ENCODE data around the gene DCST2.

Gene DCST2

DNA sequence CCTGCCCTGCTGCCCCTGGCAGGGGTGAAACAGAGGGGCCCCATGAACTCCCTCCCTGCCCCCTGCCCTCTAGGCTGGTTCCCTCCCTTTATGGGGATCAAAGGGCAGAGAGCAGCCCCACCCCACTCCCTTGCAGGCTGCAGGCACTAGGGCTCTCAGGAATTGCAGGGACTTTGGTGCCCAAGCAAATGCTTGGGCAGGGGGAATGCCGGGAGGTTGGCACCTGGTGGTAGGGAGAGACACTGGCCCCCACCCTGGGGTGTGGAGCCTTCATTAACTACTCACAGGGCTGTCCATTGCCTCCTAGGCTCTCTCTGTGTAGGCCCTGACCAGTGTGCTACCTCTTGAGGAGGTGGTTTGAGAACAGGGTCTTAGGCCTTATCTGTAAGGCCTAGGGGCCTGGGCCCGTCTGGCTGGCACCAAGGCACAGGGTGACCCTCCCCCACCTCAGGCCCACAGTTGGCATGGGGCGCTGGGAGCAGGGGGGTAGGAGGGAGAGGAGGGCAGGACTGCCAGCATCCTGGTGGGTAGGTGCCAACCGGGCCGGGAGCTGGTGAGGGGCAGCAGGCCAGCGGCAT lies 26.2 kb downstream of the DCST2 start:
- Histone ChIP-seq H3K27ac (peak overlapping the region; percentile 97), H3K27me3 (no peaks in the 10 kb centered on the region), H3K9me3 (no peaks in the 10 kb centered on the region), H3K4me3 (ENCODE audit: low read depth in 1 of 2, low read length in 1 of 2) (peak overlapping the region; percentile 85 to 95), H3K4me1 (ENCODE audit: control insufficient read depth in 1 of 2, insufficient read depth in 1 of 2, low read depth in 1 of 2, low read length in 1 of 2) (peaks cover 81 to 87% of the 10 kb centered on the region in 2 experiments), H3K36me3 (peaks cover 16% of the 10 kb centered on the region)
- TF ChIP-seq, protein P1, sequence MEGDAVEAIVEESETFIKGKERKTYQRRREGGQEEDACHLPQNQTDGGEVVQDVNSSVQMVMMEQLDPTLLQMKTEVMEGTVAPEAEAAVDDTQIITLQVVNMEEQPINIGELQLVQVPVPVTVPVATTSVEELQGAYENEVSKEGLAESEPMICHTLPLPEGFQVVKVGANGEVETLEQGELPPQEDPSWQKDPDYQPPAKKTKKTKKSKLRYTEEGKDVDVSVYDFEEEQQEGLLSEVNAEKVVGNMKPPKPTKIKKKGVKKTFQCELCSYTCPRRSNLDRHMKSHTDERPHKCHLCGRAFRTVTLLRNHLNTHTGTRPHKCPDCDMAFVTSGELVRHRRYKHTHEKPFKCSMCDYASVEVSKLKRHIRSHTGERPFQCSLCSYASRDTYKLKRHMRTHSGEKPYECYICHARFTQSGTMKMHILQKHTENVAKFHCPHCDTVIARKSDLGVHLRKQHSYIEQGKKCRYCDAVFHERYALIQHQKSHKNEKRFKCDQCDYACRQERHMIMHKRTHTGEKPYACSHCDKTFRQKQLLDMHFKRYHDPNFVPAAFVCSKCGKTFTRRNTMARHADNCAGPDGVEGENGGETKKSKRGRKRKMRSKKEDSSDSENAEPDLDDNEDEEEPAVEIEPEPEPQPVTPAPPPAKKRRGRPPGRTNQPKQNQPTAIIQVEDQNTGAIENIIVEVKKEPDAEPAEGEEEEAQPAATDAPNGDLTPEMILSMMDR (IDR thresholded peaks at IDR 0.05): no peak

DNA sequence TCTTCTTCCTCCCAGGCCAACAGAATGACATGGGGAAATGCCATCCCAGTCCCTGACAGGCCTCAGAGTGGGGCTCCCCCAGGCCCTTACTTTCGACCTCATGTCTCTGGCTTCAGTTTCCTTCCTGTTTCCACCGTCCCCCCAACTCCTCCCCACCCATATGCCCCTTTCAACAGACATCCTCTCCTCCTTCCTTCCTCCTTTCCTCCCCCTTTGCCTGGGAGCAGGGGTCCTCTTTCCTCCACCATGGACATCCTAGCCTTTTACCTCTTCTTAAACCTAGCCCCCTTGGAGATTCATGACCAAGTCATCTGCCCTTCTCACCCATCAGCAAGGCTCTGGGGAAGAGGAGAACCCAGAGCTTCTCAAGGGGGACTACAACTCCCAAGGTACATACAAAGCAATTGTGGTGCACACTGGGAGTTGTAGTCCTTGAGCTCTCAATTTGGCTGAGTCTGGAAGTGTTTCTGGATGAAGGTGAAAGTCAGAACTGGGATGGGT lies 26.9 kb downstream of the DCST2 start:
- Histone ChIP-seq H3K36me3 (peaks cover 9% of the 10 kb centered on the region), H3K4me3 (ENCODE audit: low read depth in 1 of 2, low read length in 1 of 2) (peak overlapping the region; percentile 85 to 95), H3K9me3 (no peaks in the 10 kb centered on the region), H3K27me3 (no peaks in the 10 kb centered on the region), H3K4me1 (ENCODE audit: control insufficient read depth in 1 of 2, insufficient read depth in 1 of 2, low read depth in 1 of 2, low read length in 1 of 2) (peaks cover 74 to 80% of the 10 kb centered on the region in 2 experiments), H3K27ac (peak overlapping the region; percentile 97)
- TF ChIP-seq, protein P1 (IDR thresholded peaks at IDR 0.05): no peak

DNA sequence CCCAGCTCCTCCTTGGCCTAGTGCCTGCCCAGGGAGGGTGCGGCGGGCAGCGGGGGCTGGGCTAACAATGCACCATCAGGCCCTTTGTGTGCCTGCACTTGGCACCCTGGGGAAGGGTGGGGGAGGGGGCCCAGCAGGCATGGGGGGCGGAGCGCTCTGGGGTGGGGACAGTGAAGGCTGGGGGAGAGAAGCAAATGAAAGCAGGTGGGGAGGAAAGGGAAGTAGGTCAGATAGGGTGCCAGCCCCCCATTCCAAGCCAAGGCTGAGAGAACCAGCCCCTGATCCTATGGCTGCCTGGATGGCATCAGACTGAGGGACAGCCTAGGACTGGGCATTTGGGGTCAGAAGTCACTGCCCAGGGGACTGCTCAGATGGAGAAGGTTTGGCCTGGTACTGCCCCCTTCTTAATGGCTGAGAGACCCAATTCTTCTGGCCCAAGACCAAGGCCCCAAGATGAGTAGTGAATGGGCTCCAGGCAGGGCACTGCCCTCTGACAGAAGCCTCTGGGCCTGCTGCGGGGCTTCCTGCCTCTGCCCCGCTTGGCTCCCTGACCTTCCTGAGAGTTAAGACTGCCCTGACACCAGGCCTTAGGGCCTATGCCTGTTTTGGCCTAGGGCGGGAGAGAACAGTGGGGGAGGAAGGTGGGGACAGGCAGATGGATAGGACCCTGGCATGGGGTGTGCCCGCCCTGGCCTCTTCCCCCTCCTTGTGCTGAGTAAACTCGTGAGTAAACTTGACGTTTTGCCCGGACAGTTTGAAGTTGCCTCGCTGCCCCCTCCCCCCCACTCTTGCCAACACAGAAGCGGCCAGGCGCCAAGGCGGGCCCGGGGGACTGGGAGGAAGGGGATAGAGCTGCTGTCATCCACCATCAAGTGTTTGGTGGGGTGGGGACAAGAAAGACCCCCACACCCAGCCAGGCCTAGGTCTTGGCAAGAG lies 28.2 kb downstream of the DCST2 start:
- Histone ChIP-seq H3K27ac (peak overlapping the region; percentile 97), H3K36me3 (no peaks in the 10 kb centered on the region), H3K9me3 (no peaks in the 10 kb centered on the region), H3K27me3 (no peaks in the 10 kb centered on the region), H3K4me1 (ENCODE audit: control insufficient read depth in 1 of 2, insufficient read depth in 1 of 2, low read depth in 1 of 2, low read length in 1 of 2) (peaks cover 68 to 79% of the 10 kb centered on the region in 2 experiments), H3K4me3 (ENCODE audit: low read depth in 1 of 2, low read length in 1 of 2) (peak overlapping the region; percentile 85 to 100)
- TF ChIP-seq, protein P1 (IDR thresholded peaks at IDR 0.05): no peak

DNA sequence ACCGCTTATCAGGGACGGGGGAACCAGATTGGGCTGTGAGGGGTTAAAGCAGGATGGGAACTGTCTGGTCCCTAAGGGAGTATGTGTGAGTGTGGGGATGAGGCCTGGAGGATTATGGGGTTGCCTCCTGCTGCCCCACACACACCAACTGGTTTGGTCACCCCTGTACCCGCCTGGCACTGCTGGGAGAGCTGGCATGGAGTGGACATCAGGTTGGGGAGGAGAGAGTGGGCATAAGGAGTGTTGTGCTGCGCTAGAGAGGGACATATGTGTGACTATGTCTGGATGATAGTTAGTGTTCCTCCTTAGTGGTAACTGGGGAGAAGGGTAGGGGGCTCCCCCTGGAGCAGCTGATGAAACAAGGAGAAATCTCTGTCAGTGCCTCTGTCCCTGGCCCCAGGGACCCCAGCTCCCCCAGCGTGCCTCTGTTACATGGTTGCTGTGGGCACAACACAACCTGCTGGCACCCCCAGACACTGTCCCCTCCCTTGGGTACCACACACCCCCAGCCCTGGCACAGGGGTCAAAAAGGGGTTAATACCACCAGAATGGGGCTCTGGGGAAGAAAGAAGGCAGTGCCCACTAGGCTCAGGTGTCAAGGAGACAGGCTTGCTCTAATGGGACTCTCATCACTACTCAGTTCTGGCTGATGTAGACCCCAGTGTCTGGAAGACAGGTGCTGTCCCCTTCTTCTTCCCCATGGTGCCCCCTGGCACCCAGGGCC lies 29.1 kb downstream of the DCST2 start:
- H3K36me3 ChIP-seq: no peaks in the 10 kb centered on the region
- peak overlapping the region; percentile 97 for H3K27ac ChIP-seq
- H3K4me3 ChIP-seq (ENCODE audit: low read depth in 1 of 2, low read length in 1 of 2): peak overlapping the region; percentile 85 to 100
- TF ChIP-seq, protein P1 (IDR thresholded peaks at IDR 0.05): no peak
- H3K9me3 ChIP-seq: no peaks in the 10 kb centered on the region
- H3K4me1 ChIP-seq (ENCODE audit: control insufficient read depth in 1 of 2, insufficient read depth in 1 of 2, low read depth in 1 of 2, low read length in 1 of 2): peaks cover 68 to 79% of the 10 kb centered on the region in 2 experiments
- no peaks in the 10 kb centered on the region for H3K27me3 ChIP-seq

DNA sequence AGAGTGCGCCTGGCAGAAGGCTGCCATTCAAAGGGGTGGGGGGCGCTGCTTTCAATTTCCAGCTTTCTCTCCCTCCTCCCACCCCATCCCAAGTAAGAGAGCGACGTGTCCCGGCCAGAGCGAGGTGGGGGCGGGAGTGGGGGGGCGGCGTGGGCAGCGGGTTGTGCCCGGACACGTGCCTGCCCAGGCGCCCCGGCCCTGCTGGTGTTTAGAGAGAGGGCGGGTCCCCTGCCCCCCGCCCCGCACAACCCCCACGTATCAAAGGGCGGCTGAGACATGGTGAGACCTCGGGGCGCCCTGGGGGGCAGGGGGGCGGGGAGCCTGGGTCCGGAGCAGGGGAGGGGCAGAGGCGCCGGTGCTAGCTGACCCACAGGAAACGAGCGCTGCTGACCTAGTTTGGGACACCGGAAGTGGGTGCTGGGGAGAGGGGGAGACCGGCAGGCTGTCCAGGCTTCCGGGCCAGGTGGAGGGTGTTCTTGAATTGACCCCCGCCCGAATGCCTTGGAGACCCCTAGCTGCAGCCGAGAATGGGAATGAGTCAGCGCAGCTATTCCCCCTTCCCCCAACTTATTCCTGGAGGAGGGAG lies 29.7 kb downstream of the DCST2 start:
- peak overlapping the region; percentile 85 to 100 for H3K4me3 ChIP-seq (ENCODE audit: low read depth in 1 of 2, low read length in 1 of 2)

More for the DNA sequence above, 29.7 kb downstream of the DCST2 start:
- Histone ChIP-seq H3K9me3 (no peaks in the 10 kb centered on the region), H3K27ac (peak overlapping the region; percentile 97), H3K4me1 (ENCODE audit: control insufficient read depth in 1 of 2, insufficient read depth in 1 of 2, low read depth in 1 of 2, low read length in 1 of 2) (peaks cover 68 to 79% of the 10 kb centered on the region in 2 experiments), H3K36me3 (no peaks in the 10 kb centered on the region), H3K27me3 (no peaks in the 10 kb centered on the region)
- TF ChIP-seq, protein P1 (IDR thresholded peaks at IDR 0.05): peak; percentile 7
